ENCODE measurements around the gene CCDC175.

Gene CCDC175

GRCh38 chr14:59481871-59482540 is 94.6 kb downstream of the CCDC175 start:
- TF ChIP-seq TAF1 (IDR thresholded peaks at IDR 0.05; ENCODE audit: borderline replicate concordance, insufficient read depth, low read length): no peak
- TF ChIP-seq FOXP2 (optimal IDR thresholded peaks at IDR 0.05; ENCODE audit: borderline replicate concordance, extremely low read depth, extremely low read length, insufficient read depth): no peak
- TF ChIP-seq REST (IDR thresholded peaks at IDR 0.05; ENCODE audit: insufficient read depth in 1 of 2, low read depth in 2 of 2, low read length in 2 of 2): no peak
- no peak for TF ChIP-seq SIN3A (IDR thresholded peaks at IDR 0.05; ENCODE audit: borderline replicate concordance, insufficient read depth, low read length)
- TF ChIP-seq POLR2AphosphoS5 (IDR thresholded peaks at IDR 0.05; ENCODE audit: low read depth, low read length): no peak

GRCh38 chr14:59481407-59481806 is 95.2 kb downstream of the CCDC175 start:
- no peak for TF ChIP-seq SIN3A (IDR thresholded peaks at IDR 0.05; ENCODE audit: borderline replicate concordance, insufficient read depth, low read length)
- no peak for TF ChIP-seq TAF1 (IDR thresholded peaks at IDR 0.05; ENCODE audit: borderline replicate concordance, insufficient read depth, low read length)
- TF ChIP-seq REST (IDR thresholded peaks at IDR 0.05; ENCODE audit: insufficient read depth in 1 of 2, low read depth in 2 of 2, low read length in 2 of 2): no peak
- no peak for TF ChIP-seq FOXP2 (optimal IDR thresholded peaks at IDR 0.05; ENCODE audit: borderline replicate concordance, extremely low read depth, extremely low read length, insufficient read depth)

GRCh38 chr14:59480166-59480565 is 96.4 kb downstream of the CCDC175 start:
- no peak for TF ChIP-seq TAF1 (IDR thresholded peaks at IDR 0.05; ENCODE audit: borderline replicate concordance, insufficient read depth, low read length)
- no peak for TF ChIP-seq POLR2AphosphoS5 (IDR thresholded peaks at IDR 0.05; ENCODE audit: low read depth, low read length)
- no peak for TF ChIP-seq SIN3A (IDR thresholded peaks at IDR 0.05; ENCODE audit: borderline replicate concordance, insufficient read depth, low read length)
- TF ChIP-seq FOXP2 (optimal IDR thresholded peaks at IDR 0.05; ENCODE audit: borderline replicate concordance, extremely low read depth, extremely low read length, insufficient read depth): no peak
- TF ChIP-seq REST (IDR thresholded peaks at IDR 0.05; ENCODE audit: insufficient read depth in 1 of 2, low read depth in 2 of 2, low read length in 2 of 2): no peak

- TF ChIP-seq SIN3A (IDR thresholded peaks at IDR 0.05; ENCODE audit: borderline replicate concordance, insufficient read depth, low read length) (no peak), POLR2AphosphoS5 (IDR thresholded peaks at IDR 0.05; ENCODE audit: low read depth, low read length) (no peak), TAF1 (IDR thresholded peaks at IDR 0.05; ENCODE audit: borderline replicate concordance, insufficient read depth, low read length) (no peak)
Observed at GRCh38 chr14:59478540-59478939, 98.1 kb downstream of the CCDC175 start.

GRCh38 chr14:59475709-59476108 is 100.9 kb downstream of the CCDC175 start:
- TF ChIP-seq FOXP2 (optimal IDR thresholded peaks at IDR 0.05; ENCODE audit: borderline replicate concordance, extremely low read depth, extremely low read length, insufficient read depth) (no peak), SIN3A (IDR thresholded peaks at IDR 0.05; ENCODE audit: borderline replicate concordance, insufficient read depth, low read length) (no peak), TAF1 (IDR thresholded peaks at IDR 0.05; ENCODE audit: borderline replicate concordance, insufficient read depth, low read length) (no peak), POLR2AphosphoS5 (IDR thresholded peaks at IDR 0.05; ENCODE audit: low read depth, low read length) (no peak), REST (IDR thresholded peaks at IDR 0.05; ENCODE audit: insufficient read depth in 1 of 2, low read depth in 2 of 2, low read length in 2 of 2) (no peak)
